Activated naive CD4-positive, alpha-beta T cell treated with anti-CD3 and anti-CD28 coated beads, Interleukin-2, amount 10 ng/mL, durations not matched to agents 7 days and 5 days (primary cell): ENCODE measurements around the gene MGA.
A peak's percentile ranks its signal among the peaks of the same experiment; 100 is the strongest.

ENCODE experiments used
- CTCF ChIA-PET: fragments of 350-600 bp; sonication (Branson Sonifier 250); formaldehyde crosslinking; loops from one replicate; lab custom pipeline; 2021; ENCODE audit warnings: antibody characterized with exemption; lab: Charles Lee
- DNase-seq: peaks from one replicate; pipeline ENCODE4 v3.0.0-alpha.2; 2020
- H3K27ac Mint-ChIP-seq: one replicate; pipeline ENCODE4 v1.8.0; 2021; ENCODE audit warnings: mild to moderate bottlenecking, moderate library complexity, mixed read lengths
- H3K27me3 Mint-ChIP-seq: one replicate; pipeline ENCODE4 v1.8.0; 2021; ENCODE audit warnings: mild to moderate bottlenecking, mixed read lengths
- H3K36me3 Mint-ChIP-seq: one replicate; pipeline ENCODE4 v1.8.0; 2021; ENCODE audit warnings: mixed read lengths
- H3K4me1 Mint-ChIP-seq: one replicate; pipeline ENCODE4 v1.8.0; 2021; ENCODE audit warnings: mixed read lengths
- H3K4me3 Mint-ChIP-seq: one replicate; pipeline ENCODE4 v1.8.0; 2021; ENCODE audit warnings: mild to moderate bottlenecking, moderate library complexity, mixed read lengths
- H3K9me3 Mint-ChIP-seq: one replicate; pipeline ENCODE4 v1.8.0; 2021; ENCODE audit warnings: mixed read lengths

The MGA gene

DNA sequence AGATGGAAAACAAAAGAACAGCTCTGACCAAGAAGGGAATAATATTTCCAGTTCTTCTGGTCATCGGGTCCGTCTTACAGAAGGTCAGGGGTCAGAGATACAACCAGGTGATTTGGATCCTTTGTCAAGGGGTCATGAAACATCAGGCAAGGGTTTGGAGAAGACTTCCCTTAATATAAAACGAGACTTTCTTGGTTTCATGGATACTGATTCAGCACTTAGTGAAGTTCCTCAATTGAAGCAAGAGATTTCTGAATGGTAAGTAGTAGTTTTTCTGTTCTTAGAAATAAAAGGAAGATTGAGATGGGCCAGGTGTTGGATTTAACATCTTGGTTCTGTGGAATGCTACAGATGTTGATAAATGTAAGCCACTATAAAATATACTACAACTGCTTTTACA lies 9.5 kb downstream of the MGA start:
- CTCF ChIA-PET, result no interaction called here
- Mint-ChIP-seq H3K9me3 (no peaks in the 10 kb centered on the region), H3K27me3 (no peaks in the 10 kb centered on the region), H3K36me3 (peaks cover 24% of the 10 kb centered on the region), H3K4me1 (peaks cover 13% of the 10 kb centered on the region), H3K4me3 (no peak overlapping the region), H3K27ac (no peak overlapping the region)
- no peak for DNase-seq

DNA sequence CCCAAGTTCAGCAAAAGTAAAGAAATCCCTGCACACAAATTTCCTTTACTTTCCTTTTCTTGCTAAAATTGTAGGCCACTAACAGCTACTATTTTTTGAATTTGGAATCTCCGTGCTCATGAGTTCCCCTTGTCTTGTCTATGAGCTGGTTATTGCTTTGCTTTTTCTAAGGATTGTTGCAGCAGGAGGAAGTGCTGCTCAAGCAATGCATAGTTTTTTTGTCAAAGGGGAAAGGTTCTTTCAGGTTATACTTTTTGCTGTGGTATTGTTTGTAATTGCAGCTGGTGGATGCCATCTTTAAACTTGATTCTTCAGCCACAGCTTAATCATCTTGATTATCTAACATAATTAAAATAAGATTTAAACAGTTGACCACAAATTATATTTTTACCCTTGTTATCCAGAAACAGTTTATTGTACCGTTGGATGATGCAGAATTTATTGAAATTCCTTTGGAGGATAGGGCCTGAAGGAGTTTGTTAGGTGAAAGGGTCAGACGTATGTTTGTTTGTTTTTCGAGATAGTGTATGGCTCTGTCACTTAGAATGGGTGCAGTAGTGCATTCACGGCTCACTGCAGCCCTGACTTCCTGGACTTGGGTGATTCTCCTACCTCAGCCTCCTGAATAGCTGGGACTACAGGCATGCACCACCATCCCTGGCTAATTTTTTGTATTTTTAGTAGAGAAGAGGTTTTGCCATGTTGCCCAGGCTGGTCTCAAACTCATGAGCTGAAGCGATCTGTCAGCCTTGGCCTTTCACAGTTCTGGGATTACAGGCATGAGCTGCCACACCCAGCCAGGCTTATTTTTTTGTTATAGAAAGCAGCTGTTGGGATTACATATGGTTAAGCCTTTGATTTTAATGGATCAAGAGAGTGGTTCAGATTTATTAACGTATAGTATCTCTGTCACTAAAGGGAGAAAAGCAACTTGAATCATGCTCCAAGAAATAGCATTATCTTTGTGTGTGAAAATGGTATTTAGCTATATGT lies 11.7 kb downstream of the MGA start:
- H3K36me3 Mint-ChIP-seq, result peaks cover 29% of the 10 kb centered on the region

DNA sequence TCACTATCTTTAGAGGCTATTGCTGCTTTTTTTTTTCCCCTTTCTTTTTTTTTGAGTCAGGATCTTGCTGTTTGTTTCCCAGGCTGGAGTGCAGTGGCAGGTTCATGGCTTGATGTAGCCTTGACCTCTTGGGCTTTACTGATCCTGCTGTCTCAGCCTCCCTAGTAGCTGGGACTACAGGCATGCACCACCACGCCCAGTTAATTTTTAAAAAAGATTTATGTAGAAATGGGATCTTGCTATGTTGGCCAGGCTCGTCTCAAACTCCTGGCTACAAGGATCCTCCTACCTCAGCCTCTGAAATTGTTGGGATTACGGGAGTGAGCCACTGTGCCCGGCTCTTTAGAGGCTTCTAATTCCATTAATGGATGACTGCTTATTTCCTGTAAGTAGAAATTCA lies 15.1 kb downstream of the MGA start:
- Mint-ChIP-seq H3K9me3 (no peaks in the 10 kb centered on the region), H3K36me3 (peaks cover 19% of the 10 kb centered on the region), H3K4me3 (no peak overlapping the region), H3K27ac (no peak overlapping the region), H3K27me3 (no peaks in the 10 kb centered on the region), H3K4me1 (peaks cover 11% of the 10 kb centered on the region)
- CTCF ChIA-PET, result interaction anchor here (0.8 to 1.4 kb wide), 2 partner anchors 49 to 99 kb away, joined by 3 read pairs; partner anchors contain the start of gene MAPKBP1
- no peak for DNase-seq

More for the DNA sequence above, 11.7 kb downstream of the MGA start:
- no peak for DNase-seq
- Mint-ChIP-seq H3K4me3 (no peak overlapping the region), H3K27me3 (no peaks in the 10 kb centered on the region), H3K27ac (no peak overlapping the region), H3K9me3 (no peaks in the 10 kb centered on the region), H3K4me1 (peaks cover 17% of the 10 kb centered on the region)
- CTCF ChIA-PET, result no interaction called here

DNA sequence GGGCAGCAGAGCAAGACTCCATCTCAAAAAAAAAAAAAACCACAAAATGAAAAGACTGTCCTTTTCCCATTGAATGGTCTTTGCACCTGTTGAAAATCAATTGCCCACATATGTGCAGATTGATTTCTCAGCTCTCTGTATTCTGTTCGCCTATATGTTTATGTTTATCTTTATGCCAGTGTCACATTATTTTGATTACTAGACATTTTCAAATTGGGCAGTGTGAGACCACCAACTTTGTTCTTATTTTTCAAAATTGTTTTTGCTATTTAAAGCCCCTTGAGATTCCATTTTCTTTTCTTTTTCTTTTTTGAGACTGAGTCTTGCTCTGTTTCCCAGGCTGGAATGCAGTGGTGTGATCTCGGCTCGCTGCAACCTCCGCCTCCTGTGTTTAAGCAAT lies 18.5 kb downstream of the MGA start:
- no peaks in the 10 kb centered on the region for H3K27me3 Mint-ChIP-seq
- DNase-seq, result no peak
- H3K27ac Mint-ChIP-seq, result no peak overlapping the region
- peaks cover 19% of the 10 kb centered on the region for H3K36me3 Mint-ChIP-seq
- no peak overlapping the region for H3K4me3 Mint-ChIP-seq
- no peaks in the 10 kb centered on the region for H3K9me3 Mint-ChIP-seq
- H3K4me1 Mint-ChIP-seq, result peaks cover 15% of the 10 kb centered on the region
- CTCF ChIA-PET, result no interaction called here

DNA sequence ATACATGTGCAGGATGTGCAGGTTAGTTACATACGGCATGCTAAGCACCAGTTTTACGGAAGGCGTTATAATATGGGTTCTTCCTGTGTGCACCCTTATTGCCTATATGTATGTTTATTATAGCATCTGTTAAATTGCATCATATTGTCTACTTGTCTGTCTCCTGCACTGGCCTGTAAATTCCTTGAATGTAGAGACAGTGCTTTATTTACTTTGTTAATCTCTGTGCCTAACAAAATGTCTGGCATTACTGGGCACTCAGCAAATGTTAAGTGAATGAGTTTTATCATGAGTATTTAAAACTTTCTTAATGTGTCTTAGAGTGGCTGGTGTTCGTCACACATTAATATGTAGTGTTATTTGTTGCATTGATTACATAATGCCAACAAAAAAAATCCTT lies 23.8 kb downstream of the MGA start:
- peaks cover 10% of the 10 kb centered on the region for H3K36me3 Mint-ChIP-seq
- H3K27me3 Mint-ChIP-seq, result no peaks in the 10 kb centered on the region
- CTCF ChIA-PET, result no interaction called here
- H3K9me3 Mint-ChIP-seq, result no peaks in the 10 kb centered on the region
- peaks cover 7% of the 10 kb centered on the region for H3K4me1 Mint-ChIP-seq
- no peak overlapping the region for H3K4me3 Mint-ChIP-seq
- DNase-seq, result no peak
- H3K27ac Mint-ChIP-seq, result no peak overlapping the region

DNA sequence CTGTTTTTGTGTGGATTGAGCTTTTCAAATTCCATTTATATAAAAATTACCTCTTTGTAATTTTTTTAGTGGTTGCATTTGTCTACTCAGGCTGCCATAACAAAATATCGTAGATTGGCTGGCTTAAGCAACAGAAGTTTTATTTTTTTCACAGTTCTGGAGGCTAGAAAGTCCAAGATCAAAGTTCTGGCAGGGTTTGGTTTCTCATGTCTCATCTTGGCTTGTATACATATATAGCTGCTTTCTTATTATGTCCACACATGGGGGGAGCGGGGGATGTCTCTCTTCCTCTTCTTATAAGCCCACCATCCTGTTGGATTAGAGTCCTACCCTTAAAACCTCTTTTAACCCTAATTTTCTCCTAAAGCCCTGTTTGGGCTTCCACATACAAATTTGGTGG lies 28.5 kb downstream of the MGA start:
- Mint-ChIP-seq H3K4me3 (no peak overlapping the region), H3K9me3 (no peaks in the 10 kb centered on the region), H3K4me1 (peaks cover 26% of the 10 kb centered on the region), H3K27ac (no peak overlapping the region), H3K27me3 (no peaks in the 10 kb centered on the region), H3K36me3 (peaks cover 5% of the 10 kb centered on the region)
- CTCF ChIA-PET, result interaction anchor here (0.7 kb wide), 1 partner anchor 16 kb away, joined by 3 read pairs; no protein-coding TSS in a partner anchor
- DNase-seq, result no peak

DNA sequence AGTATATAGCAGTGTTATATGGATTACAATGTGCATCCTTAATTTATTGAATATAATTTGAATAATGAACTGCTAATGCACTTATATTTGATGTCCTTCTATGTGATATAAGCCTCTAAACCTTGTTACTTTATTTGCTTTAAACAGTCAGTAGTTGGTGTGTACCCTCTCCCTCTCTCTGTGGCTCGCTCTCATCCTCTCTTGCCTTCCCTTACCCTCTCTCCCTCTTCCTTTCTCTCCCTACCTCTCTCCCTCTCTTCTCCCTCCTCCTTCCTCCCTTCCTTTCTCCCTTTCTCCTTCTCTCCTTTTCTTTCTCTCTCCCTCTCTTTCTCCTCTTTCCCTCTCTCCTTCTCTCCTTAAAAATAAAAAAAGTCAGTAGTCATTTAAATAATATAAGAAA lies 28.9 kb downstream of the MGA start:
- no peak overlapping the region for H3K4me3 Mint-ChIP-seq
- H3K9me3 Mint-ChIP-seq, result no peaks in the 10 kb centered on the region
- CTCF ChIA-PET, result interaction anchor here (0.7 kb wide), 1 partner anchor 15 kb away, joined by 3 read pairs; no protein-coding TSS in a partner anchor
- no peaks in the 10 kb centered on the region for H3K27me3 Mint-ChIP-seq
- DNase-seq, result no peak
- no peak overlapping the region for H3K27ac Mint-ChIP-seq
- H3K4me1 Mint-ChIP-seq, result peaks cover 26% of the 10 kb centered on the region
- H3K36me3 Mint-ChIP-seq, result peaks cover 5% of the 10 kb centered on the region

DNA sequence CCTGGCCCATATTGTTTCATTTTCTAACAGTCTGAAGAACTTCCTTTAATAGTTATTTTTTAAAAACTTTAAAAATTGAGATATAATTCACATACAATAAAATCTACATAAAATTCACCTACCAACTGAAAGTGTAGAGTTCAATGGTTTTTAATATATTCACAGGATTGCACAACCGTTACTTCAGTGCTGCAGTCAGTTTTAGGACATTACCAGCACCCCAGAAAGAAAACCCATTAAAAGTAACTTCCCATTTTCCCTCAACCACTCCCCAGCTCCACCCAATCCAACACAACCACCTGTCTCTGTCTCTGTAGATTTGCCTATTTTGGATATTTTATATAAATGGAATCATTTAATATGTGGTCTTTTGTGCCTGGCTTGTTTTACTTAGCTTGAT lies 29.6 kb downstream of the MGA start:
- H3K27me3 Mint-ChIP-seq, result no peaks in the 10 kb centered on the region
- peaks cover 5% of the 10 kb centered on the region for H3K36me3 Mint-ChIP-seq
- H3K27ac Mint-ChIP-seq, result peak overlapping the region; percentile 45
- DNase-seq, result no peak
- H3K4me1 Mint-ChIP-seq, result peaks cover 26% of the 10 kb centered on the region
- CTCF ChIA-PET, result interaction anchor here (1.0 kb wide), 1 partner anchor 83 kb away, joined by 3 read pairs; no protein-coding TSS in a partner anchor
- no peaks in the 10 kb centered on the region for H3K9me3 Mint-ChIP-seq
- H3K4me3 Mint-ChIP-seq, result no peak overlapping the region

DNA sequence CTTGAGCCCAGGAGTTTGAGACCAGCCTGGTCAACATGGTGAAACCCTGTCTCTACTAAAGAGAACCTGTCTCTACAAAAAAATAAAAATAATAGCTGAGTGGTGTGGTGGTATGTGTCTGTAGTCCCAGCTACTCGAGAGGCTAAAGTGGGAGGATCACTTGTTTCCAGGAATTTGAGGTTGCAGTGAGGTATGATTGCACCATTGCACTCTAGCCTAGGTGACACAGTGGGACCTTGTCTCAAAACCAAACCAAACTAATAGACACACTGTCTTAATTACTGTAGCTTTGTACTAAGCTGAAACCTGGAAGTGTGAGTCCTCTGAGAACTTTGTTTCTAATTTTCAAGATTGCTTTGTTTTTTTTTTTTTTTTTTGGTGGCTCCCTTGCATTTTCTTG lies 30.4 kb downstream of the MGA start:
- no peak overlapping the region for H3K27ac Mint-ChIP-seq
- no peak for DNase-seq
- H3K4me3 Mint-ChIP-seq, result no peak overlapping the region
- no peaks in the 10 kb centered on the region for H3K9me3 Mint-ChIP-seq
- peaks cover 28% of the 10 kb centered on the region for H3K4me1 Mint-ChIP-seq
- peaks cover 5% of the 10 kb centered on the region for H3K36me3 Mint-ChIP-seq
- H3K27me3 Mint-ChIP-seq, result no peaks in the 10 kb centered on the region
- CTCF ChIA-PET, result interaction anchor here (1.0 kb wide), 1 partner anchor 82 kb away, joined by 3 read pairs; no protein-coding TSS in a partner anchor

DNA sequence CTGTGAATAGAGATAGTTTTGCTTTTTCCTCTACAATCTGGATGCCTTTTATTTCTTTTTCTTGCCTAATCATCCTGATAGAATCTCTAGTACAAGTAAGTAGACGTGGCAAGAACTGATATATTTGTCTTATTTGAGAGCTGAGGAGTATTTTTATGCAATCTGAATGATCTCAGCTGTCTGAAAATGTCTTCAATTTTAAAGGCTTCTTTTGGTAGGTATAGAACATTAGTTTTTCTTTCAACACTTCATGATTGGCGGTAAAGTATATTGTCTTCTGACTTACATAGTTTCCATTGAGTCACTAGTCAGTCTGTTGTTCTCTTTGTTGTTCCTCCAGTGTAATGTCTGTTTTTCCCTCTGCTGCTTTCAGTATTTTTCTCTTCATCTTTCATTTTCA lies 31.3 kb downstream of the MGA start:
- Mint-ChIP-seq H3K36me3 (peaks cover 8% of the 10 kb centered on the region), H3K4me3 (no peak overlapping the region), H3K4me1 (peaks cover 37% of the 10 kb centered on the region), H3K27ac (peak overlapping the region; percentile 25), H3K27me3 (no peaks in the 10 kb centered on the region), H3K9me3 (no peaks in the 10 kb centered on the region)
- CTCF ChIA-PET, result interaction anchor here (1.2 kb wide), 1 partner anchor 31 kb away, joined by 3 read pairs; the partner anchor contains the start of gene MGA
- no peak for DNase-seq

DNA sequence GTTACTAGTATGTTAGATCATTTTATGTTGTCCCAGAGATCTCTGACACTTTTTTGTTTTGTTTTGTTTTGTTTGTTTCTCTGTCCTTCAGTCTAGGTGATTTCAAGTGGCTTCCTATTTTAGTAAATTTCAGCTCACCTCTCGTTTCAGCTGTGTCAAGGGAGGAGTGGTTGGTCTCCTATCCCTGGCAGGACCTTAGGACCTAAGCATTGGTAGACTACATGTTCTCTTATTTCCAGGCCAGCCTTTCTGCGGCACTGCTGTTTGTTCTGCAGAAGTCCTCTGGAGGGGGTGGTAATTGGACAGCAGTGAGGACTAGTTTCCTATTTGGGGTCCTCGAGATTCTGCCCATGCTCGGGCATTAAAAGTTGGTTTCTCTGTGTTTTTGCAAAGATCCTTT lies 31.8 kb downstream of the MGA start:
- CTCF ChIA-PET, result interaction anchor here (0.9 to 1.2 kb wide), 2 partner anchors 19 to 32 kb away, joined by 3 to 4 read pairs; partner anchors contain the start of gene MGA
- Mint-ChIP-seq H3K9me3 (no peaks in the 10 kb centered on the region), H3K4me1 (peaks cover 39% of the 10 kb centered on the region)

DNA sequence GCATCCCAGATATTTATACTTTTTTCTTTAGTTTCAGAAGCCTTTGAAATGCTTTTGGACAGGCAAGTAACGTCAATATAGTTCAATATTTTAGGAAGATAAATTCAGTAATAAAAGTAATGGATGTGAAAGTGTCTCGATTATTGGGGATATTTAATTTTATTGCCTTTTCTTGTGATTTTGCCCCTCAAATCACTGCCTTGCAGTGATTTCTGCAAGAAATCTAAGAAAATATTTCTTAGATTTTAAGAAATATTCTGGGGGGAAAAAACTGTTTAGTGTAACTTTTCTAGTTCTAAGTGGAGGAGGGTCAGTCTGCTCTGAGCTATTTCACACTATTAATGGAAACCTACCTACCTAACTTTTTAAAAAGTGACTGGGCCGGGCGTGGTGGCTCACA lies 33.6 kb downstream of the MGA start:
- H3K4me3 Mint-ChIP-seq, result no peak overlapping the region
- H3K36me3 Mint-ChIP-seq, result peaks cover 13% of the 10 kb centered on the region
- H3K4me1 Mint-ChIP-seq, result peaks cover 39% of the 10 kb centered on the region
- no peak for DNase-seq
- no peaks in the 10 kb centered on the region for H3K27me3 Mint-ChIP-seq
- no peak overlapping the region for H3K27ac Mint-ChIP-seq
- CTCF ChIA-PET, result no interaction called here
- no peaks in the 10 kb centered on the region for H3K9me3 Mint-ChIP-seq

More for the DNA sequence above, 31.8 kb downstream of the MGA start:
- Mint-ChIP-seq H3K27me3 (no peaks in the 10 kb centered on the region), H3K27ac (peak overlapping the region; percentile 25), H3K4me3 (no peak overlapping the region), H3K36me3 (peaks cover 13% of the 10 kb centered on the region)
- DNase-seq, result no peak

DNA sequence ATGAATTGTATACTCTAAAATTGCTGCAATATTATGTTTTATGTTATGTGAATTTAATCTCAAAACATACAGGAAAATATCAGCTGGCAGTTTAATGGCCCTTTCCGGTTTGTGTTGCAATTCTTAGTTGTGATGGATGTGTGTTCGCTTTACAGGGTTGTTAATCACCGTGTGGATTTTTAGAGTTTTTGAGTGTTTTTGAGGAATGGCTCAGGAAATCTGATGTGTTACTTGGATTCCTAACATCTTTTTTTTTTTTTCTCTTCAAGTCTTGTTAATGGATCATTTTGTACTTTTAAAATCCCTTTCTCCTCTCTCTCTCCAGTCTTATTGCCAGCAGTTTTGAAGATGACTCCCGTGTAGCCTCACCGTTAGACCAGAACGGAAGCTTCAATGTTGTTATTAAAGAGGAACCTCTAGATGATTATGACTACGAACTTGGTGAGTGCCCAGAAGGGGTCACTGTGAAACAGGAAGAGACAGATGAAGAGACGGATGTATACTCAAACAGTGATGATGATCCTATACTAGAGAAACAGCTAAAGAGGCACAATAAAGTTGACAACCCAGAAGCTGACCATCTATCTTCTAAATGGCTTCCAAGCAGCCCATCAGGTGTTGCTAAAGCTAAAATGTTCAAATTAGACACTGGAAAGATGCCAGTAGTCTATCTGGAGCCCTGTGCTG lies 35.7 kb downstream of the MGA start:
- H3K27me3 Mint-ChIP-seq, result no peaks in the 10 kb centered on the region
- no peak overlapping the region for H3K4me3 Mint-ChIP-seq
- H3K9me3 Mint-ChIP-seq, result no peaks in the 10 kb centered on the region
- DNase-seq, result peak; percentile 70
- H3K36me3 Mint-ChIP-seq, result peaks cover 22% of the 10 kb centered on the region
- peak overlapping the region; percentile 68 for H3K27ac Mint-ChIP-seq
- CTCF ChIA-PET, result interaction anchor here (0.7 to 2.4 kb wide), 16 partner anchors 9 to 230 kb away, joined by 3 to 18 read pairs (median 5); partner anchors contain the start of genes MAPKBP1 and MGA
- peaks cover 28% of the 10 kb centered on the region for H3K4me1 Mint-ChIP-seq

DNA sequence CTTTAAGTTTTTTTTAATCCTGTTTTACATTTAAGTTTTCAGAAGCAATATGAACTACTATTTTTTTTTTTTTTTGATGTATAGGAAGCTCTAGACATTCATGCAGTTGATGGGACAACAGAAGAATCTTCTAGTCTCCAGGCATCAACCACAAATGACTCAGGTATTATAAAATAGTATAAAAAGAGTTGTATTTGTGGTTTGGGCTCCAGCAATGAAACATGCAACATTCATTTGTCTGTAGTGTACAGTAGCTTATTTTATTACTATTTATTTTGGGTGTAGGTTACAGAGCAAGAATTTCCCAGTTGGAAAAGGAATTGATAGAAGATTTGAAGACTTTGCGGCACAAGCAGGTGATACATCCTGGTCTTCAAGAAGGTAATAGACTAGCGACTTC lies 38.6 kb downstream of the MGA start:
- no peaks in the 10 kb centered on the region for H3K27me3 Mint-ChIP-seq
- CTCF ChIA-PET, result interaction anchor here (1.2 kb wide), 1 partner anchor 74 kb away, joined by 4 read pairs; no protein-coding TSS in a partner anchor
- H3K4me3 Mint-ChIP-seq, result no peak overlapping the region
- no peak for DNase-seq
- H3K27ac Mint-ChIP-seq, result no peak overlapping the region
- no peaks in the 10 kb centered on the region for H3K9me3 Mint-ChIP-seq
- H3K4me1 Mint-ChIP-seq, result peaks cover 14% of the 10 kb centered on the region
- peaks cover 33% of the 10 kb centered on the region for H3K36me3 Mint-ChIP-seq
